ENCODE results near the gene SMIM1. TPM values are rescaled to one million over a fixed set of nuclear protein-coding genes. Genes with fewer than 3 reads are reported as not detected.

Gene SMIM1
- total RNA-seq, 1 donor from 2014 or later: 3.6 TPM

DNA sequence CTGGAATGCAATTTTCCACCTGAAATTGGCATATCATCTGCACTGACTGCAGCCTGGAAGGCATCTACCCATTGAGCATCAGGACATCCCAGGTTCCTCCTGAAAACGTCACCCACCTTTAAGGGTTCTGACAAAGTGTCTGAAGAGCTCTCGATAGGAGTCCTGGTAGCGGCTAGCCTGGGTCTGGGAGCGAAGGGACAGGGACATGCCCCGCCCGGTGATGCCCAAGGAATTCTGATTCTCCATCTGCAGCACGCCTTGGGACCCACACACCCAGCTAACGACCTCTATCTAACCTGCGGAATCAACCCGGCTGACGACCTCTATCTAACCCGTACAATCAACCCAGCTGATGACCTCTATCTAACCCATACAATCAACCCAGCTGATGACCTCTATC, 33.6 kb upstream of the SMIM1 start:
- DNase-seq (ENCODE audit: low read depth): no peak
- no peak overlapping the region for H3K4me3 ChIP-seq (ENCODE audit: low read depth, low read length)

DNA sequence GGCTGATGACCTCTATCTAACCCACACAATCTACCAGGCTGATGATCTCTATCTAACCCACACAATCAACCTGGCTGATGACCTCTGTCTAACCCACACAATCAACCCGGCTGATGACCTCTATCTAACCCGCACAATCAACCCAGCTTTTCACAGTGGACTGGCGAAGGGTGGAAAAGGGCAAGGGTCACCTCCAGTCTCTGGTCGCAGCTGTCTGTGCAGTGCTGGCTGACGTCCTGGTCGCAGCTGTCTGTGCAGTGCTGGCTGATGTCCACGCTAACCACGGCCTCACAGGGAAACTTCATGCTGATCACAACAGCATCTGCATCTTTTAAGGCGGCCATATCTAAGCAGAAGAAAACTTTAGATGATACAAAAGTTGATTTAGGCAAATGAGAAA, 32.5 kb upstream of the SMIM1 start:
- H3K4me3 ChIP-seq (ENCODE audit: low read depth, low read length): no peak overlapping the region
- TF ChIP-seq, protein P1, sequence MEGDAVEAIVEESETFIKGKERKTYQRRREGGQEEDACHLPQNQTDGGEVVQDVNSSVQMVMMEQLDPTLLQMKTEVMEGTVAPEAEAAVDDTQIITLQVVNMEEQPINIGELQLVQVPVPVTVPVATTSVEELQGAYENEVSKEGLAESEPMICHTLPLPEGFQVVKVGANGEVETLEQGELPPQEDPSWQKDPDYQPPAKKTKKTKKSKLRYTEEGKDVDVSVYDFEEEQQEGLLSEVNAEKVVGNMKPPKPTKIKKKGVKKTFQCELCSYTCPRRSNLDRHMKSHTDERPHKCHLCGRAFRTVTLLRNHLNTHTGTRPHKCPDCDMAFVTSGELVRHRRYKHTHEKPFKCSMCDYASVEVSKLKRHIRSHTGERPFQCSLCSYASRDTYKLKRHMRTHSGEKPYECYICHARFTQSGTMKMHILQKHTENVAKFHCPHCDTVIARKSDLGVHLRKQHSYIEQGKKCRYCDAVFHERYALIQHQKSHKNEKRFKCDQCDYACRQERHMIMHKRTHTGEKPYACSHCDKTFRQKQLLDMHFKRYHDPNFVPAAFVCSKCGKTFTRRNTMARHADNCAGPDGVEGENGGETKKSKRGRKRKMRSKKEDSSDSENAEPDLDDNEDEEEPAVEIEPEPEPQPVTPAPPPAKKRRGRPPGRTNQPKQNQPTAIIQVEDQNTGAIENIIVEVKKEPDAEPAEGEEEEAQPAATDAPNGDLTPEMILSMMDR (conservative IDR thresholded peaks at IDR 0.05; ENCODE audit: low read depth, low read length): no peak
- no peak for DNase-seq (ENCODE audit: low read depth)

More for the DNA sequence above, 33.6 kb upstream of the SMIM1 start:
- TF ChIP-seq, protein P1 (conservative IDR thresholded peaks at IDR 0.05; ENCODE audit: low read depth, low read length): no peak

DNA sequence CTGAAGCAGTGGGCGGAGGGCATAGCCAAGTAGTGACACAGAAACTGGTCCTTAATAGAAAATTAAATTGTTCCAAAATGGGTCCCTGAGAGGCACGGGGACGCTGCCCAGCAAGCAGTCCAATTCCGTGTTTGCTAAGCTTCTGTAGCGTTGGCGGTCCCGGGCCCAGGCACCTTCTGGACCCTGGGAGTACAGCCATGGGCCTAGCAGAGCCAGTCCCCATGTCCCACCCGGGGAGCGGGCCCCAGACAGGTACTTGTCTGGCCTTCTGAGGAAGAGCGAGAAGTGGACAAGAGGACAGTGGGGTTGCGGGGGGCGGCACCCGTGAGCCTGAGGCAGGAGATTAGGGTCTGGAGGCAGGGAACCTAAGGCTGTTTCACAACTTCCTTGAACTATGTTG, 31.8 kb upstream of the SMIM1 start:
- TF ChIP-seq, protein P1 (conservative IDR thresholded peaks at IDR 0.05; ENCODE audit: low read depth, low read length): no peak
- DNase-seq (ENCODE audit: low read depth): no peak

DNA sequence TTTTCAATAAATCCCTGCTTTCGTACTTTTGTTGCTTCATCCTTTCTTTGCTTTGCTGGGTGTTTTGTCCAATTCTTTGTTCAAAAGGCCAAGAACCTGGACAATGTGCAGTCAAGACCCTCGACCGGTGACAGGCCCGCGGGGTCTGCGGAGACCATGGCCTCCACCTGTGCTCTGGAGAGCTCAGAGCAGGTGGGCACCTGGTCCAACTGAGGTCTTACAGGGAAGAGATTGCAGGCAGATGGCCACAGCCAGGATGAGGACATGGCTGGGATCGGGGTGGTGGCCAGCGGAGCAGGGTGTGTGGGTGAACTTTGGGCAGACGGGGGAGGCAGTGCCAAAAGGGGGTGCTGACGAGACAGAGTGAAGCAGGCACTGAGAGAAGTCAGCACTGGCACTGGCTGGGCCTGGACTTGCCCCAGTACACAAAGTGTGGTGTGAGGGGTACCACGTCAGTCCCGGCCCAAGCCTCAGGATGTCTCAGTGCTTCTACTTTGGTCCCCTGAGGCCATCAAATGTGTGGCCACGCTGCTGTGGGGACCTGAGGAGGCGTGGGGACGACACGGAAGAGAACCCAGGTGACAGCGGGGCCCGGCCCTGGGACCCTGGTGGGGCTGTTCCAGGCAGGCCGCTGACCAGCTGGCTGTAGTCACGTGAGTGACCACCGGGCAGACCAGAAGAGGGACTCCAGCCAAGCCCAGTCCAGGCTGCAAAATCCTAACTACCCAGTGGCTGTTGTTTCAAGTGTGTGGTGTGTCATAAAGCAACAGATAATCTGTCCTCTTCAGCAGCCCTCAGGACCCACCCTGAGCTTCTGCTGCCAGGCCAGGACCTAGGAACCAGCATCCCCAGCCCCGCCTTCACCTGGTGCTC, 30.7 kb upstream of the SMIM1 start:
- no peak overlapping the region for H3K4me3 ChIP-seq (ENCODE audit: low read depth, low read length)
- TF ChIP-seq, protein P1 (conservative IDR thresholded peaks at IDR 0.05; ENCODE audit: low read depth, low read length): no peak

More for the DNA sequence above, 31.8 kb upstream of the SMIM1 start:
- no peak overlapping the region for H3K4me3 ChIP-seq (ENCODE audit: low read depth, low read length)

DNA sequence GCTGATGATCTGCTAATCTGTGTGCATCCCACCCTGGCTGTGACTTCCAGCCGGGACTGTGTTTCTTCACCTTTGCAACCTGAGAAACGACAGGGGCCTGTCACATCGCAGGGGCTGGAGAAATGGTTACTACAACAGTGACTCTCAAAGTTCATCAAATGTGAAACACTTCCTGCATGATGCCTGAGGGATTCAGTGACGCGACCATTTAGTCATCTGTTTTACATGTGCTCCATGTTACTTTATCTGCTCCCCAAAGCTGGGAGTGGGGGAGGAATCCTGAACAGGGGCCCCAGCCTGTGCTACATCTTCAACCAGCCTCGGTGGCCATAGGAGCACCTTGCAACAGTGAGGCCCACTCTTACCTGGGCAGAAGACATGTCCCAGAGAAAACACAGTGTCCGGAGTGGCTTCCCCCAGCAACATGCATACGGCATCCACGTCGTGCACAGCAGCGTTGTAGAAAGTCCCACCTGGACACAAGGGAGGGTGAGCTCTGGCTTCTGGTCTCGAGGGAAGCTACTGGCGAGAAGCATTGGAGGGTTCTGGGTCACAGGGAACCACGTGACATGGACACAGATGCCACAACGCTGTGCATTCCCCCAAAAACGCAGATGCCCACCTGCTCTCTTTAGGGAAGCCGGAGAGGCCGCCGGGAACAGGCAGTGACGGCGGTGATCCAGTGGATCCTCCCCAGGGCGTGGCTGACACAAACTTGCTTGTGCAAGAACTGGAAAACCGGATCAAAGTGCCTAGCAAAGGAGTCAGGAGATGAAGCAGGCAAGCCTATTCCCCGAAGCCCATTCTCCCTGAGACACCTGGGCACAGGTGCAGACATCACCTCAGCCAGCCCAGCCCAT, 29.9 kb upstream of the SMIM1 start:
- DNase-seq (ENCODE audit: low read depth): no peak

More for the DNA sequence above, 30.7 kb upstream of the SMIM1 start:
- DNase-seq (ENCODE audit: low read depth): no peak

DNA sequence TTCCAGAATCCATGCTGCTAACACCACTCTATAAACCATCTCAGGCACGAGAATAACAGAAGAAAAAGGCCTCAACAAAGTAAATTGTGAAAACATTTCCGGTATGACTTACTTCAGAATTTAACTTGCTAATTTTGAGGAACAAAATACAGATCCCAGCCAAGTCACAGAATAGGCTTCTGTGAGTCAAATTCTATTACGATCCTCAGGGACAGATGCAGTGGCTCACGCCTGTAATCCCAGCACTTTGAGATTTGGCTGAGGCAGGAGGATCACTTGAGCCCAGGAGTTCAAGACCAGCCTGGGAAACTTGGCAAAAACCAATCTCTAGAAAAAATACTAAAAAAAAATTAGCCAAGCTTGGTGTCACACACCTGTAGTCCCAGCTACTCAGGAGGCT, 29.1 kb upstream of the SMIM1 start:
- TF ChIP-seq, protein P1 (conservative IDR thresholded peaks at IDR 0.05; ENCODE audit: low read depth, low read length): no peak
- DNase-seq (ENCODE audit: low read depth): no peak

More for the DNA sequence above, 29.9 kb upstream of the SMIM1 start:
- no peak overlapping the region for H3K4me3 ChIP-seq (ENCODE audit: low read depth, low read length)
- TF ChIP-seq, protein P1 (conservative IDR thresholded peaks at IDR 0.05; ENCODE audit: low read depth, low read length): no peak

More for the DNA sequence above, 29.1 kb upstream of the SMIM1 start:
- H3K4me3 ChIP-seq (ENCODE audit: low read depth, low read length): no peak overlapping the region

Data from epithelial cell of proximal tubule (primary cell).